ENCODE measurements around the gene IPPK.
"Not testable (repeated sequence)": the region's sequence is repeated elsewhere in the genome, so short reads cannot be mapped to it uniquely, and the experiment has no call there.

Gene IPPK

DNA sequence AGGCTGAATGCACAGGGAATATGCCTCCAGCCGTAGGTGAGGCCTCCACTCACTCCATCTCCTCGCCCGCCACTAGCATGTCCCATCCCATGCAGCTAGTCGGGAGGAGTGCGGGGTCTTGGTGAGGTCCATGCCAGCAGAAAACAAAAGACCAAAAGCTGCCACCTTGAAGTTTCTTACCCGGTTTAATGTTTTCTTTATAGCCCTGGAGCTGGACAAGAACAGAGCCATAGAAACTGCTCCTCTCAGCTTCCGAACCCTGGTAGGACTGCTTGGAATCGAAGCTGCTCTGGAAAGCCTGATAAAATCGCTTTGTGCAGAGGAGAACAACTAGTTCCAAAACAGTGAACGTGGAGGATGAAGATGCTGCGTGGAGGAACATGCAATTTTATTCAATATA, 57.1 kb downstream of the IPPK start:
- DNase-seq, result no peak

DNA sequence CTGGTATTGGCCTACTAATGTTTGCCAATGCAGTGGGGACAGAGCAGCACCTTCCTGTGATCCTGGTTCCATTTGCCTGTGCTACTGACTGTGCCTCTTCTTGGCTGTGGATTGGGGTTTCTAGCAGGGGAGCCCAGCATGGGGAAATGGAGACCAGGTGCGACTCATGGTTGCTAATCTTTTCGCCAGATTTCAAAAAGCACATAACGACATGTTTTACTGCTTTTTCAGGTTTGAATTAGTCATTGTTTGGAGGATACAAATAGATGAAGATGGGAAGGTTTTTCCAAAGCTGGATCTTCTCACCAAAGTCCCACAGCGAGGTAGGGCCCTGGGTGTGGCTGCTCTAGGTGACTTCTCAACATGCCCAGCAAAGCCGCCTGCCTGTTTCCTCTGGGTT, 57.6 kb downstream of the IPPK start:
- no peak for DNase-seq

DNA sequence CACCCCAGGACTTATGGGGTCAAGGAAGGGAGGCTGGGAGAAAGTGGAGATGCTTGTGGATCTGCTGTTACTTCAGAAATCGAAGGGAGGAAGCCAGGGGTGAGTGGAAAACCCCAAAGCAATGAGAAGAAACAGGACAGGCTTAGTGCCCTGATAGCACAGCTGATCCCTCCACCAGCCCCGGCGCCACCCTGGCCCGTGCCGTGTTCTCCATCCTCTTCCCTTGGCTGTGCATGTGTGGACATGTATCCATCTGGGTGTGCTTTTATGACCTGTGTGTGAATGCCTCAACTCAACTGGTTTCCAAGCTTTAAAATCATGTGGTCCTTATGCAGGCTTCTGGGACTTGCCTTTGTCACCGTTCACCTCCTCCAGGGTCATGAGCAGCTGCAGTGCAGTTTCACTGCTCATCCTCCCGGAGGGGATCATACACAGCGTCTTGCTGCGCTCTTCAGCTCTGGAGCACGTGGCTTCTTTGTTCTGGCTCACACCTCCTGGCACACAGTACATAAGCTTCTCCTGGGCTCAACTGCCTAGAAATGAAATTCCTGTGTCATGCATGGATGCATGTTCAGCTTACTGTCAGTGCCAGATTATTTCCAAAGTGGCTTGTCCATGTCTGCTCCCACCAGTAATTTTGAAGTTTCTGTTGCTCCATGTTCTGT, 58.2 kb downstream of the IPPK start:
- no peak for DNase-seq

DNA sequence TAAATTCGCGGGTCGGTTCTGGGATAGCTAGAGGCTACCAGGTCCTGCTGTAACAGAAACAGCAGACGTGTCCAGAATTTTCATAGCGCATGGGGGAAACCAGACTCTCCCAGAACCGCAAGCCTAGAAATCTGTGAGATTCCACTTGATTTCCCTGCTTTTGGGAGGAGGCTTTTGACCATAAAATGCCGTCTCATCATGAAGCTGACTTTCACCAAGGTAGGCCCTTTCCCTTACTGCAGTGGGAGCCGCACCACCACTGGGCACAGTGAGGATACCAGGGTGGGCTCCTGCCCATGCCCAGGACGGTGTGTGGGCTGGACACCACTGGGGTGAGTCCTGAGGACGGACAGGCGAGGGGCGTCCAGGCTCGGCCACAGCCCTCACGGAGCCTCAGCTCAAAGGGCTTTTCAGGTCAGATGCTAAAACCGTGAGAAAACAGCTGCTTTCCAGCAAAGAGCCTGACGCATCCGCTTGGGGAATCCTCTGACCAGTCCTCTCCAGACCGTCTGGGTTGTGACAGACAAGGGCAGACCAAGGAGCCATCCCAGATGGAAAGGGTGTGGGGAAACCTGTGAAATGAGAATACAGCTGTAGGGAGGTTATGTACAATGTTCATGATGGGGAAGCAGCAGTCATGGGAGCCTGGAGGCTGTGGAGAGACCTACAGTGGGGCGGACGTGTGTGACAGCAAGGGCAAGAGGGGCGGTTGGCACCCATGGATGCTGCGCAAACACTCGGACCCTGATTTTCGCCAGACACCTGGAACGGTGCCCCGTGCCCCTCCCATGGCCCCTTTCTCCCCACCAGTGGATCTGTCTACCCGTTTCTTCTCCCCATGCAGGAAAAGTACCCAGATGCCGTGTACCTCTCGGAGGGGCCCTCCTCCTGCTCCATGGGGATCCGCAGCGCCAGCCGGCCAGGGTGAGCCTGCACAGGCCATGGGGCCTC, 59.2 kb downstream of the IPPK start:
- no peak for DNase-seq

DNA sequence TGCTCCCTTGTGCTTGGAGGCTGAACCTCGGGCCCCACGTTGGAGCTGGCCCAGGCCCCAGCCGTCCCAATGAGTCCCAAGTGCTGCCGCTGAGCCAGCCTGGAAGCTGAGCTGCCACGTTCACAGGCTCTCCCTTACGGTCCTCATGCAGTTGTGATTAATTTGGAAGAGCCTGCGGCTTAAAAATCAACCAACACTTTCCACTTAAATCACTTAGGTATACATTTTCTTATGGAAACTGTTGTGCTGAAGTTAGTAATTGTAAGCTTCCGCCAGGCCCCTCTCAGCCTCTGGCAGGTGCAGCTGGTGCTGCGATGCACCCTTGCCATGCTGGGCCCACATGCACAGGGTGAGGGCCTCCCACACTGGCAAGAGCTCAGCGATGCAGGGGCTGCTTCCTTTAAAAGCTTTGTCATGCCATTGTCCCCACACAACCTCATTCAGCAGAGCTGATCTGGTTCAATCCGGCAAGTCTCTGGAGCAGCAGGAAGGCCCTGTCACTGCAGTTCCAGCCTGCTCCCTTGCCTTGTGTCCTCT, 61.0 kb downstream of the IPPK start:
- DNase-seq, result no peak

DNA sequence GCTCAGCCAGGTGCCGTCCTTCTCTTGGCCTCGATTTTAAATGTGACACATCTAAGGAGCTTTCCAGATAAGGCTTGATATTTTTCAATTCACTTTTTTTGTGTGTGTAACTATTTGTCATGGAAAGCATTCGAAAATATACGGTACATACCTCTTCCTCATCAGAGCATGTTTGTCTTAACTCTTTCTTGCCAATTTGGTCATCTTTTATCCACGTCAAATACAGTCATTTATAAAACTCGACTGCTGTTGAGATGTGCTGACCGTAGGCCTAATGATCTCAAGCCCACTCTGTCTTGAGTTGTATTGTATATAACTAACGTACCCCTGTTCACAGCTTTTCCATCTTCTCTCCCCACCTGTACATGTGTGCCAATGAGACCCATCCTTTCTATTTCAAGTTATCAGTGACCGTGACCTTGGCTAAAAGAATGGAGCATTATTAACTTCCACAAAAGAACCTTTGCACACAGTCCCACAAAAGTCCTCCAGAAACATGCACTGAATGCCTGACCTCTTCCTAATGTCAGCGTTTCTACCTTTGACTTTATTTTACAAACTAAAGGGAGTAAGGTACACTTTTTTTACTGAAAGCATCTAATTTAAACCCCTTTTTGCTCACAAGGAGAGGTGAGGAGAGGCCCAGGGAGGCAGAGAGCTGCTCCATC, 61.6 kb downstream of the IPPK start:
- DNase-seq, result no peak

DNA sequence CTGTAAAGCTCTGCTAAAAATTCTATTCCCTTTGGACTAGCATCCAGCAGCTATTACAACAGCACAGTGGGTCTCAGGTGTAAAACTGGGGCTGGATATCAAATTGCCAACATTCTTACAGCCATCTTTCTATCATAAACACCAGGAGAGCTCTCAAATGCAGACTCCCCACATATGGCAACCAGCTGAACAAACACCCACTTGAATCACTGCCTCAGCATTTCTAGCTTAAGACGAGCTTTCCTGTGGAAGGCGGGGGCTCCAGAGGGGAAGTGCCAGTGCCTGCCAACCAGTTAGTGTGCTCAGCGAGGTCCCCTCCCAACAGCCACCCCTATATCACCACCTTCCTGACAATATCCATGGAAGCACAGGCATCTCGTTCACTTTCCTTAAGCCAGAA, 62.2 kb downstream of the IPPK start:
- DNase-seq, result no peak

DNA sequence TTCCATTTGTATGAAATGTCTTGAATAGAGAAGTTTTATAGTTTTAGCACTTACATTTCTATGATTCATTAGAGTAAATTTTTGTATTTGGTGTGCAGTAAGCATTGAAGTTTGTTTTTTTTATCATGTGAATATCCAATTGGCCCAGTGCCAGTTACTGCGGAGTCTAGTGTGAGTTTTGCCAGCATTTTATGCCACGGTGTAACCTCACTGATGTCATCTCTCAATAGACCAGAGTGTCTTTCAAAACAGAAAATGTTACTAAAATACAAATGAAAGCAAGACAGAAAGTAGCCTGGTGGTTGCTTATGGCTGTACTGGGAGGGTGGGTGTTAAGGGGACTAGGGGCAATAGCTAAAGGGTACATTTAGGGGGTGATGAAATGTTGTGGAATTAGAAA, 62.8 kb downstream of the IPPK start:
- DNase-seq, result no peak

DNA sequence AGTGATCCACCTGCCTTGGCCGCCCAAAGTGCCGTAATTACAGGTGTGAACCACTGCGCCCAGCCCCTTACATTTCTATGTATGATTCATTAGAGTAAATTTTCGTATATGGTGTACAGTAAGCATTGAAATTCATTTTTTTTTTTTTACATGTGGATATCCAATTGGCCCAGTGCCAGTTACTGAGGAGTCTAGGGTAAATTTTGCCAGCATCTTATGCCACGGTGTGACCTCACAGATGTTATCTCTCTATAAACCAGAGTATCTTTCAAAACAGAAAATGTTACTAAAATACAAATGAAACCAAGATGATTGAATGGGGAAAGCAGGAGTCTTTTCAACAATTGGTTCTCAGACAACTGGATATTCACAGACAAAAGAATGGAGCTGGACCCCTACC, 64.7 kb downstream of the IPPK start:
- DNase-seq, result no peak

DNA sequence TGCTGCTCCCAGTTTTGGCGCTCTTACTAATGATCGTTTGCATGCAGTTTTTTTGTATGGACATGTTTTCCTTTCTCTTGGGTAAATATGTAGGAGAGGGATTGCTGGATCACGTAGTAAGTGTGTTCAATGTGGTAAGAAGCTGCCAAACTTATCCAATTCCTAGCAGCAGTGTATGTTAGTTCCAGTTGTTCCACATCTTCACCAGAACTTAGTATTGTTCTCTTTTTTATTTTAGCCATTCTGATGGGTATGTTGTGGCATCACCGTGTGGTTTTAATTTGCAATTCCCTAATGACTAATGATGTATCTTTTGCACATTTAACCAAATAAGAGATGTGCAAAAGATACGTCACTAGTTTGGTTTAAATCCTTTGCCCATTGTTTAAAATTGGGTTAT, 65.9 kb downstream of the IPPK start:
- DNase-seq, result no peak

DNA sequence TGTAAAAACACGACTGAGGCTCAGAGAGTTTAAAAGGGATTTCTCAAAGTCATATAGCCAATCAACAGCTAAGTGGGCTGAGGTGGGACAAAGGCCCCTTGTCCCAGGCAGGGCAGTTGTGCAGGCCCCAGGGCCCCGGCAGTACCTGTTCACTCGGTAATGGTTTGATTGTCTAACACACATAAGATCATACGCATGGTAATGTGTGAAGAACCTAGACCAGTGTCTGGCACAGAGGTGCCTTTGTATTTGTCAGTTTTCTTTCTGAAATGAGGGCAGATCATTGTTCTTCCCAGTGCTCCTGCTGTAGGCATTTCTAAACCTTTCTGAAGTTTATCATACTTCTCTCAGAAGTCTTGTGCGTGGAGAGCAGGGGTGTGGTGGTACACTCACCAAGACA, 66.8 kb downstream of the IPPK start:
- DNase-seq, result no peak

DNA sequence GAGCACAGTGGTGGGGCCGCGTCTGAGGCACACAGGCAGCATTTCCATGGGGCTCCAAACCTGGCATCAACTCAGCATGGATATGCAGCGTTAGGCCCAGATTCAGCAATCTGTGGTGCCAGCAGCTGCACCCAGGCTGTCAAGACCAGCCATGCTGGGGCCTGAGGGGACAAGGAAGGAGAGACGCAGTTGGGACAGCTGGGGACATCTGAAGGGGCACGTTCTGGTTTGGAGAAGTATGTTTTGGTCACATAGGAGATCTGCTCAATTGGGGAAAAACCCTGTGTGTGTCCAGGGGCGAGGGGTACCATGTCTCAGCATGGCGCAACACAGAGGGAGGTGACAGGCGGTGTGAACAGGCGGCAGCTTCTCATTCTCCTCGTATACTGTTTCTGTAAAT, 67.5 kb downstream of the IPPK start:
- no peak for DNase-seq

DNA sequence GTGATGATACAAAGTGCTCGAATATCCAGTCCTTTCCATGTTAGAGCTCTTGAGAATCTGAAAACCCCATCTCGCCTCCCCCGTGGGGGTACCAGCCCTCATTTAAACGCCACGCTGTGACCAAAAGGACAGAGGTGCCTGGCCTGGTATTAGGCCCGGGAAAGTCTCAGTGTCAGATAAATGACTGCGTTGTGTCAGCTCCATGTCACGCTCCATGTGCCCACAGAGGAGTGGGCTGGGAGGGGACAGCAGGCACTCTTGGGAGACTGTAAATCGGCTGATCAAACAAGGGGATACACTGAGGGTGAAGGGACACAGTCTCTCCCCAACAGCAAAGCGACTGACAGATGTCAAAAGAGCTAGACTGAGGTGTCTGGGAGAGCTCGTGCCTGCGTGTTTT, 68.5 kb downstream of the IPPK start:
- no peak for DNase-seq

DNA sequence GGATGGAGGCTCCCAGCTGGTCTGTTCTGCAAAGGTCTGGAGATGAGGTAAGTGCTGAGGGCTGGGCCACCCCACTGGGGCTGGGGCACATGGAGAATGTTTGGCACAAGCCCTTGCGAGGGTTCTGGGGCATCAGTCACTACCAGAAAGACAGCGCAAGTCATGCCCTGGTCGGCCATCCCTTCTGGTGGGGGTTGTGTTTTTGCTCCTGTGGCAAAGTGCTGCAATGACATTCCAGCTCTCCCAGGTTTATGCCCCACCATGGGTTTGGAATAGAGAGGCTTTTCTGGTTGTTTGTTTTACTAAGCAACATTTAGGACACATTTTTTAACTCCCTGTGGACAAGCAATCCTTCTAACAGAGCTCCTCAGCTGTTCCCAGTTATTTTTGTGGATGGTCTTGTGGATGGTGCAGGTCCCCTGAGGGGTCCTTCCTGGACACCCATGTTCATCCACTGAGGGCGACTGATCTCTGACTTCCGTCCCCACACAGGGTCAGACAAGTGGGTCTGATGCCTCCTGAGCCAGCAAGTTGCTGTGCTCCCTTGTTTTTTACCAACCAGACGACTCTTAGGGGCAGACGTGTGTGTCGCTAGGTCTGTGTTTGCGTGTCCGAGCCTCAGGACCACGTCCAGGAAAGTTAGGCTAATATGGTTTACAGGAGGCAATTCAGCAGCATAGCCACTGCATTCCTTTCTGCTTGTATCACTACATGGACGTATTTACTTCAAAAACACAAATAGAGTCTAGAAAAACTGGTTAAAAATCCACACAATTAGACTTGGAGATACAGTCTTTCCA, 69.3 kb downstream of the IPPK start:
- no peak for DNase-seq

DNA sequence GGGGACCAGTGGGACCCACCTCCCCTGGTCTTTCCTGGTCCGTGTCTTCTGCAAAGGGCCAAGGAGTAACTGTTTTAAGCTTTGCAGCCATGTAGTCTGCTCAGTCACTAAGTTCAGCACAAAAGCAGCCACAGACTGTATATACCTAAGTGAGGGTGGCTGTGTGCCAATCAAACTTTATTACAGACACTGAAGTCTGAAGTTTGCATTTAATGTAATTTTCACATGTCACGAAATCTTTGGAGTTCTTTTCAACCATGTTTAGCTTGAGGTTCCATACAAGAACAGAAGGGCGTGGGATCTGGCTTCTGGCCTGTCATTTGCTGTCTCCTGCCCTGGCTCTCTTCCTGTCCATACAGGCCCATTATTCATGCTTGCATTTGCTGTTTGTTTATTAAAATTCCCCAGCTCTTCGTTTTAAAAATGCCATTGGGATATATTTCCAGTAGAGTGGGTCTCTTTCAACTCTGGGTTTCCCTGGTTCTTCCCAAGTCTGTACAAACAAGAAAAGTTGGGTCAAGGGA, 69.9 kb downstream of the IPPK start:
- no peak for DNase-seq

DNA sequence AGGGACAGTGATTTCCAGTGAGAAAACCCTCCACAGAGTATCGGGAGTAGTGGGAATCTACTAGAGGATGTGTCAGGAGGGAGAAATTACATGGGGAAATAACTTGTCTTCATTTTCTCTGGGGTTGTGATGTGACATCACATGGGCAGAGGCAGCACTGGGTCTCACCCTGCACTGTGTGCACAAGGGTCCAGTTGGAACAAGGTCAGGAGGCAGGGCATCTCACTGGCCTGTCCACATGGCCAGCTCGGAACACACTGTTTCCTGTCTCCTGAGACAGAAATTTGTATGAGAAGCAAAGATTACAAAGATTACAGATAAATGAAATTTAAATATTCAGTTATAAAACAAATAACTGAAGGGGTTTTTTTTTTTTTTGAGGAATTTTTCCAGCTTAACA, 71.5 kb downstream of the IPPK start:
- DNase-seq, result no peak

DNA sequence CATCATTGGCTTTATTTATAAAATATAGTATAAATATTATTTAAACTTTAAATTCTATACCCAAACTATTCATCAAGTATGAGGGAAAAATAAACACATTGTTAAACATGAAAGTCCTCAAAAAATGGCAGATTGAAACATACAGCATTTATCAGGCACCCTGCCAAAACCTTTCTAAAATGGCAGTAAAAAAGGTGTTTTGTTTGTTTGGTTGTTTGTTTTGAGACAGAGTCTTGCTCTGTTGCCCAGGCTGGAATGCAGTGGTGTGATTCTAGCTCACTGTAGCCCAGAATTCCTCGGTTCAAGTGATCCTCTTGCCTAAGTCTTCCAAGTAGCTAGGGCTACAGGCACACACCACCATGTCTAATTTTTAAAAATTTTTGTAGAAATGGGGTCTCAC, 74.0 kb downstream of the IPPK start:
- DNase-seq, result no peak

DNA sequence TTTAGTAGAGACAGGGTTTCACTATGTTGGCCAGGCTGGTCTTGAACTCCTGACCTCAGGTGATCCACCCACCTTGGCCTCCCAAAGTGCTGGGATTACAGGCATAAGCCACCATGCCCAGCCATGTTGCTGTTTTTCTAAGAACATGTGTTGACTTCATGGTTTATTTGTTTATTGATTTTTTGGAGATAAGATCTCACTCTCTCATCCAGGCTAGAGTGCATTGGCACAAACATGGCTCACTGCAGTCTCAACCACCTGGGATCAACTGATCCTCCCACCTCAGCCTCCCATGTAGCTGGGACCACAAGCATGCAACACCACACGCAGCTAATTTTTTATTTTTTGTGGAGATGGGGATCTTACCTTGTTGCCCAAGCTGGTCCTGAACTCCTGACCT, 74.9 kb downstream of the IPPK start:
- not testable (repeated sequence) for DNase-seq

DNA sequence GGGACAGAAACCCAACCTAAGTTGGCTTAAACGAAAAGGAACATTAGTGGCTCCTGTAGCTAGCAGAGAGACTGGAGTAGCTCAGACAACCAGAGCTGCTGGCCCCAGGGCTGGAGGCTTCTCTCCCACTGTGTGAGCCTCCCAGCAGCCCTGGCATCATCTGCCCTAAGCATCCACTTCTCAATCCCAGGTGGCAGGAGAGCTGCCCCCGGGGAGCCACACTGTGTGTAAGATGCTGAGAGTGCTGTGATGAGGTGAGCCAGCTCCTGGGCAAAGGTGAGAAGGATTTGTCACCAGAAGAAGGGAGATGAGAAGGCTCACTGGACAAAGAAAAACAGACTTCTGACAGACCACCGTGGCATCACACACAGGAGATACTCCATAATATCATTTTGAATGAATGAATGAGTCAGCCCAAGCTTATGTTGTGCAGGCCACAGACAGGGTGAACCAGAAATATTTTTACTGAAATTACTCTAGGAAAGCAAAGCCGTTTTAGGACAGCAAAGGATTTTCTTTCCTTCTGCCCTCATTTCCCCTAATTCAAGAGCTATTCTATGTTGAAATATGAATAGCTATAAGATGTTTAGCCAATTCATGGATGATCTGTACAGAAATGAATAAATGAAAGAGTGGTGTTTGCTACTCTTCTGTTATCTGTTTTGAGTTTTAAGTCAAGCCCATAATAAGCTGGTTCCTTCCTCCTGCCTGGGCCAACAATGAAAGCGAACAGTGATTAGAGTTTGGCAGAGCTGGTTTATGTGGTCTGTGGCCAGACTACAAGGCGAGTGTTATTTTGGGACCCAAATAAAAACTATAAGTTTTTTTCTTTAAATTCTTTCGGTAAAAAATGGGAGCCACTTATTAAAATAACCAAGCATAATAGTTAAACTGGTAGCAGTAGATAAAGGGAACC, 76.7 kb downstream of the IPPK start:
- DNase-seq, result no peak

DNA sequence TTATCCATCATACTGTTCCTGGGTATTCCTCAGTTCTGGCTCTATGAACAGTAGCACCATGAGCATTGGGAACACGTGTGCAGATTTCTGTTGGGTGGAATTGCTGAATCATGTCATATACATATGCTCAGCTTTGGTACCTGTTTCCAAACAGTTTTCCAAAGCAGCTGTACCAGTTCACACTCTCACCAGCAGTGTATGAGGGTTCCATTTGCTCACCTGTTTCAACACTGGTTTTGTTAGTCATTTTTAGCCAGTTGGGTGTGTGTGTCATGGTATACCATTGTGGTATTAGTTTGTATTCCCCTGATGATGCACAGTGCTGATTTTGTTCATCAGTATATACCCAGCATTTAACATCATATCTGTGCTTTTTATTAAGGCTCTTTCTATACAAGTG, 77.4 kb downstream of the IPPK start:
- DNase-seq, result no peak

DNA sequence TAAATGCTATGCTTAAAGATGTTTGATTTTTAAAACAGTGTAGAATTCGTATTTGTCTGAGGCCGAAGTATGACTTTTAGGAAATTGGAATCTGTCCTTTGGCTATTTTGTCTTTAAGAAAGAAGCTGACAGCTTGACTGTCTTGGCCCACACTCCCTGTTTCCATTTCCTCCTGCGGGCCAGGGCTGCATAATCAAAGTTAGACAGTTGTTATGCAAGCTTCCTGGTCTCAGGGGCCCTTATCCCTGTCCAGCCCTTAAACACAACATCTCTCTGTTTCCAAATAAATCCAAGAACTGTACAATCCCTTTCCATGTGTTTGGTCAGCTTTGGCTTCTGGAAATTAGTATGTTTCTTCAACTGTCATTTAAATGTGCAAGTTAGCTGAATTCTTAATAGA, 79.6 kb downstream of the IPPK start:
- no peak for DNase-seq
